K562 (cell line): ENCODE measurements around the gene AP3S2. TPM values are rescaled to one million over a fixed set of nuclear protein-coding genes. Genes with fewer than 3 reads are reported as not detected.

Experiments
- CGGBP1 ChIP-seq: fragments of 250-450 bp; sonication (Bioruptor Pico); IDR thresholded peaks from 2 replicates; pipeline ENCODE4 v1.9.0; 2021; ENCODE audit warnings: mild to moderate bottlenecking
- CHCHD3 ChIP-seq: fragments of 250-450 bp; sonication (Bioruptor Pico); IDR thresholded peaks from 2 replicates; pipeline ENCODE4 v2.1.2; 2022; ENCODE audit warnings: mild to moderate bottlenecking
- CREM ChIP-seq: IDR thresholded peaks from 2 replicates; pipeline ENCODE4 v1.6.1; 2014; ENCODE audit warnings: antibody characterized with exemption, low read depth
- E2F6 ChIP-seq, 2 experiments: IDR thresholded peaks; 2 replicates each; pipeline ENCODE4 v1.6.1; 2011; ENCODE audit warnings: borderline replicate concordance in 1 of 2, control low read depth in 1 of 2, low read depth in 1 of 2, low read length in 1 of 2, mild to moderate bottlenecking in 1 of 2, mixed read lengths in 1 of 2, moderate library complexity in 1 of 2; ENCODE audit not compliant: insufficient read depth in 1 of 2, insufficient read length in 1 of 2, poor library complexity in 1 of 2, severe bottlenecking in 1 of 2; ENCODE audit errors: extremely low read depth in 1 of 2
- ETV6 ChIP-seq, 3 experiments: fragments of 150-350 bp in 1 of 3; sonication (generic) in 1 of 3; formaldehyde crosslinking in 1 of 3; IDR thresholded peaks; 2 replicates each; pipeline versions ENCODE4 v1.6.1 to v1.8.0; 2014 to 2022; ENCODE audit warnings: borderline replicate concordance in 2 of 3, low read depth in 2 of 3, antibody characterized with exemption in 1 of 3, low read length in 1 of 3, mild to moderate bottlenecking in 1 of 3, missing genetic modification reagents in 1 of 3
- EWSR1 ChIP-seq: fragments of 450-650 bp; IDR thresholded peaks from 2 replicates; pipeline ENCODE4 v1.6.1; 2018; ENCODE audit warnings: borderline replicate concordance, mild to moderate bottlenecking, low read depth, moderate library complexity; ENCODE audit not compliant: partially characterized antibody
- EZH2 ChIP-seq: IDR thresholded peaks from 2 replicates; pipeline ENCODE4 v1.6.1; 2012; ENCODE audit warnings: low read depth, mild to moderate bottlenecking, inconsistent platforms, low read length, borderline replicate concordance
- FOXM1 ChIP-seq, 2 experiments: fragments of 450-650 bp in 1 of 2; sonication (generic) in 1 of 2; formaldehyde crosslinking in 1 of 2; IDR thresholded peaks; 2 replicates each; pipeline versions ENCODE4 v1.6.1 to v1.9.0; 2017 to 2022; ENCODE audit warnings: low read depth in 2 of 2, mild to moderate bottlenecking in 2 of 2, missing genetic modification reagents in 1 of 2, moderate library complexity in 1 of 2
- GABPA ChIP-seq: fragments of 200-800 bp; sonication (Bioruptor generic); conservative IDR thresholded peaks from 2 replicates; pipeline ENCODE4 v1.6.1; 2016; ENCODE audit warnings: low read depth, missing genetic modification characterization, missing compliant biosample characterization
- GATAD2B ChIP-seq: fragments of 450-650 bp; IDR thresholded peaks from 2 replicates; pipeline ENCODE4 v1.6.1; 2017; ENCODE audit warnings: mild to moderate bottlenecking, borderline replicate concordance
- ILF3 ChIP-seq: fragments of 450-650 bp; IDR thresholded peaks from 2 replicates; pipeline ENCODE4 v1.6.1; 2018; ENCODE audit warnings: antibody characterized with exemption, mild to moderate bottlenecking, moderate library complexity, borderline replicate concordance
- KLF13 ChIP-seq: fragments of 450-650 bp; IDR thresholded peaks from 2 replicates; pipeline ENCODE4 v1.6.1; 2016; ENCODE audit warnings: missing genetic modification characterization, low read depth, mild to moderate bottlenecking, missing compliant biosample characterization, moderate library complexity, borderline replicate concordance
- MAFG ChIP-seq: fragments of 450-650 bp; conservative IDR thresholded peaks from 2 replicates; pipeline ENCODE4 v1.6.1; 2016; ENCODE audit warnings: missing genetic modification characterization, missing compliant biosample characterization
- MITF ChIP-seq: IDR thresholded peaks from 2 replicates; pipeline ENCODE4 v1.6.1; 2014; ENCODE audit warnings: antibody characterized with exemption
- NCOA6 ChIP-seq: fragments of 450-650 bp; IDR thresholded peaks from 2 replicates; pipeline ENCODE4 v1.6.1; 2017; ENCODE audit warnings: mild to moderate bottlenecking
- PRMT5 ChIP-seq: sonication (generic); formaldehyde crosslinking; IDR thresholded peaks from 2 replicates; pipeline ENCODE4 v1.5.0; 2020; ENCODE audit warnings: missing genetic modification reagents
- RBM39 ChIP-seq: fragments of 200-400 bp; formaldehyde crosslinking; optimal IDR thresholded peaks from 2 replicates; pipeline ENCODE3; 2018; ENCODE audit warnings: low read depth, low read length
- SIRT6 ChIP-seq: IDR thresholded peaks from one replicate; pipeline ENCODE4 v1.6.1; 2012; ENCODE audit warnings: low read depth, mild to moderate bottlenecking, control low read depth, inconsistent platforms, low read length, moderate library complexity
- SPI1 ChIP-seq: IDR thresholded peaks from 2 replicates; pipeline ENCODE4 v1.6.1; 2011; ENCODE audit warnings: low read depth, low read length, control low read depth, borderline replicate concordance
- SRSF9 ChIP-seq: fragments of 200-400 bp; formaldehyde crosslinking; IDR thresholded peaks from 2 replicates; pipeline ENCODE4 v1.6.1; 2017; ENCODE audit warnings: low read depth, low read length, borderline replicate concordance
- TBP ChIP-seq: optimal IDR thresholded peaks from 2 replicates; pipeline ENCODE3; 2011; ENCODE audit warnings: low read depth, low read length, improper control_type of control experiment
- ZFX ChIP-seq: sonication (generic); formaldehyde crosslinking; IDR thresholded peaks from 2 replicates; pipeline ENCODE4 v1.8.0; 2022; ENCODE audit warnings: mild to moderate bottlenecking, missing genetic modification reagents, moderate library complexity
- ZNF184 ChIP-seq: sonication (generic); formaldehyde crosslinking; IDR thresholded peaks from 2 replicates; pipeline ENCODE4 v1.5.0; 2020; ENCODE audit warnings: missing genetic modification reagents
- ZNF316 ChIP-seq: fragments of 450-650 bp; IDR thresholded peaks from 2 replicates; pipeline ENCODE4 v1.6.1; 2016
- polyA plus RNA-seq, 8 experiments: library from polyadenylated mRNA; depleted of rRNA in 4 of 8; stranded (reverse) in 5 of 8; unstranded in 3 of 8; fragments of >200 nt; fragmentation: Nextera tagmentation in 2 of 8; fragmentation: Illumina TruSeq in 1 of 8; extraction: Ambion mirVana in 2 of 8; extraction: Trizol in 1 of 8; gene quantifications; 2 replicates each; pipeline versions ENCODE4 v1.2.1 to v1.2.3, GENCODE V29; 2011 to 2014; ENCODE audit warnings: inconsistent platforms in 1 of 8, missing spikeins in 1 of 8
- total RNA-seq, 7 experiments: library from RNA; depleted of rRNA in 6 of 7; stranded (reverse); fragments of >200 nt in 6 of 7; fragmentation: Illumina TruSeq in 2 of 7; extraction: Trizol in 2 of 7; gene quantifications; 2 replicates each; pipeline versions ENCODE4 v1.2.1 to v1.2.3, GENCODE V29; 2011 to 2021; ENCODE audit warnings: low replicate concordance in 1 of 7

AP3S2 gene
- total and polyA plus RNA-seq, 9 of the 15 experiments (the other 6 are each of a cell fraction or from before 2014, with no cell fraction given): 16.4 to 54.1 (median 37.4) TPM

- no peak for TF ChIP-seq ETV6 (IDR thresholded peaks at IDR 0.05; ENCODE audit: borderline replicate concordance in 1 of 2, low read depth in 2 of 2, low read length in 1 of 2)
- TF ChIP-seq ETV6 (CRISPR knock-in tag; IDR thresholded peaks at IDR 0.05; ENCODE audit: borderline replicate concordance): no peak
- no peak for TF ChIP-seq RBM39
- TF ChIP-seq EWSR1: no peak
- TF ChIP-seq TBP: no peak
- TF ChIP-seq FOXM1 (IDR thresholded peaks at IDR 0.05; ENCODE audit: low read depth): no peak
- TF ChIP-seq FOXM1 (CRISPR knock-in tag; IDR thresholded peaks at IDR 0.05; ENCODE audit: low read depth): no peak
- TF ChIP-seq MAFG: peak; percentile 69; the same call in 1 of the 2 replicates
- TF ChIP-seq ZFX: no peak
- peak; percentile 89 for TF ChIP-seq ZNF316
- TF ChIP-seq CHCHD3: no peak; the same call in 1 of the 2 replicates
- TF ChIP-seq MITF: no peak
- no peak for TF ChIP-seq SPI1
- peak in 1 of 2 experiments; percentile 23 for TF ChIP-seq E2F6 (IDR thresholded peaks at IDR 0.05; ENCODE audit: borderline replicate concordance in 1 of 2, extremely low read depth in 1 of 2, insufficient read depth in 1 of 2, insufficient read length in 1 of 2, low read depth in 1 of 2, low read length in 1 of 2, poor library complexity in 1 of 2, severe bottlenecking in 1 of 2)
- TF ChIP-seq PRMT5 (CRISPR knock-in tag): no peak
- TF ChIP-seq GABPA (tag): peak; percentile 45; the same call in 1 of the 2 replicates
- no peak for TF ChIP-seq EZH2
- peak; percentile 94 for TF ChIP-seq KLF13 (tag)
- no peak for TF ChIP-seq SIRT6
- TF ChIP-seq SRSF9: no peak
- no peak for TF ChIP-seq ZNF184
- TF ChIP-seq GATAD2B: no peak
- no peak for TF ChIP-seq ILF3
- no peak for TF ChIP-seq NCOA6
- no peak for TF ChIP-seq CREM
- peak; percentile 27; the same call in 1 of the 2 replicates for TF ChIP-seq CGGBP1 (CRISPR knock-in tag)
These were observed 111.7 kb downstream of the AP3S2 start (continued) for GRCh38 chr15:89781891-89782618.
